H9 (cell line): Measurements from ENCODE around the gene HDAC3. TPM values are rescaled to one million over a fixed set of nuclear protein-coding genes. Genes with fewer than 3 reads are reported as not detected.

Experiments
- DNase-seq: peaks from one replicate; pipeline ENCODE4 v3.0.0-alpha.2; 2017
- H2AFZ ChIP-seq: one replicate; pipeline ENCODE4 v1.6.1; 2013; ENCODE audit warnings: mild to moderate bottlenecking, low read length, control low read depth, moderate library complexity
- H2AK5ac ChIP-seq: 2 replicates; pipeline ENCODE4 v1.6.1; 2013; ENCODE audit warnings: low read length, control low read depth, mixed read lengths; ENCODE audit not compliant: insufficient read length
- H2BK120ac ChIP-seq: one replicate; pipeline ENCODE4 v1.6.1; 2013; ENCODE audit warnings: low read depth, mild to moderate bottlenecking, low read length, control low read depth, inconsistent platforms; ENCODE audit not compliant: poor library complexity, severe bottlenecking
- H2BK12ac ChIP-seq: 2 replicates; pipeline ENCODE4 v1.6.1; 2013; ENCODE audit warnings: low read length, control low read depth, mixed read lengths, low read depth; ENCODE audit not compliant: insufficient read length
- H2BK15ac ChIP-seq: 2 replicates; pipeline ENCODE4 v1.6.1; 2013; ENCODE audit warnings: low read depth, low read length, control low read depth
- H2BK20ac ChIP-seq: one replicate; pipeline ENCODE4 v1.6.1; 2013; ENCODE audit warnings: low read depth, mild to moderate bottlenecking, low read length, control low read depth, inconsistent platforms; ENCODE audit not compliant: poor library complexity, severe bottlenecking
- H2BK5ac ChIP-seq: 2 replicates; pipeline ENCODE4 v1.6.1; 2013; ENCODE audit warnings: low read length, control low read depth, mixed read lengths; ENCODE audit not compliant: insufficient read length
- H3K14ac ChIP-seq: 2 replicates; pipeline ENCODE4 v1.6.1; 2013; ENCODE audit warnings: low read length, control low read depth; ENCODE audit not compliant: insufficient read depth
- H3K18ac ChIP-seq: 2 replicates; pipeline ENCODE4 v1.6.1; 2013; ENCODE audit warnings: low read depth, mild to moderate bottlenecking, mixed read lengths, low read length, control low read depth; ENCODE audit not compliant: insufficient read length
- H3K23ac ChIP-seq: 2 replicates; pipeline ENCODE4 v1.6.1; 2013; ENCODE audit warnings: low read length, control low read depth, mixed read lengths, low read depth; ENCODE audit not compliant: insufficient read length
- H3K23me2 ChIP-seq: 2 replicates; pipeline ENCODE4 v1.6.1; 2013; ENCODE audit warnings: low read depth, mild to moderate bottlenecking, mixed read lengths, low read length, control low read depth; ENCODE audit not compliant: insufficient read length, poor library complexity, severe bottlenecking
- H3K27ac ChIP-seq: 2 replicates; pipeline ENCODE4 v1.5.1; 2013; ENCODE audit warnings: low read length, control low read depth, mixed read lengths, low read depth; ENCODE audit not compliant: insufficient read length
- H3K27me3 ChIP-seq: 2 replicates; pipeline ENCODE4 v1.6.1; 2013; ENCODE audit warnings: low read length, control low read depth, inconsistent platforms; ENCODE audit not compliant: insufficient read depth
- H3K4ac ChIP-seq: 2 replicates; pipeline ENCODE4 v1.6.1; 2013; ENCODE audit warnings: low read depth, mild to moderate bottlenecking, control low read depth, inconsistent platforms, low read length, moderate library complexity
- H3K4me1 ChIP-seq: 2 replicates; pipeline ENCODE4 v1.6.1; 2013; ENCODE audit warnings: low read length, control low read depth, inconsistent platforms; ENCODE audit not compliant: insufficient read depth
- H3K4me2 ChIP-seq: 2 replicates; pipeline ENCODE4 v1.6.1; 2013; ENCODE audit warnings: low read length, control low read depth, mixed read lengths; ENCODE audit not compliant: insufficient read length, insufficient read depth
- H3K56ac ChIP-seq: 2 replicates; pipeline ENCODE4 v1.6.1; 2013; ENCODE audit warnings: low read depth, mild to moderate bottlenecking, mixed read lengths, low read length, control low read depth; ENCODE audit not compliant: insufficient read length
- H3K79me1 ChIP-seq: 2 replicates; pipeline ENCODE4 v1.6.1; 2013; ENCODE audit warnings: low read depth, mild to moderate bottlenecking, moderate library complexity, low read length, control low read depth, inconsistent platforms; ENCODE audit not compliant: insufficient read depth, poor library complexity, severe bottlenecking
- H3K79me2 ChIP-seq: 2 replicates; pipeline ENCODE4 v1.6.1; 2013; ENCODE audit warnings: low read length, control low read depth, inconsistent platforms; ENCODE audit not compliant: insufficient read depth
- H3K9ac ChIP-seq: 2 replicates; pipeline ENCODE4 v1.6.1; 2013; ENCODE audit warnings: low read length, control low read depth, mixed read lengths; ENCODE audit not compliant: insufficient read length; ENCODE audit errors: extremely low read depth
- H3K9me3 ChIP-seq: one replicate; pipeline ENCODE4 v1.6.1; 2013; ENCODE audit warnings: low read depth, low read length, inconsistent platforms; ENCODE audit not compliant: control insufficient read depth
- H3T11ph ChIP-seq: one replicate; pipeline ENCODE4 v1.6.1; 2013; ENCODE audit warnings: mild to moderate bottlenecking, low read length, control low read depth, inconsistent platforms
- H4K20me1 ChIP-seq: one replicate; pipeline ENCODE4 v1.6.1; 2013; ENCODE audit not compliant: control insufficient read depth, insufficient read length, insufficient read depth
- H4K5ac ChIP-seq: 2 replicates; pipeline ENCODE4 v1.6.1; 2013; ENCODE audit warnings: low read depth, mild to moderate bottlenecking, mixed read lengths, low read length, control low read depth; ENCODE audit not compliant: insufficient read length
- H4K8ac ChIP-seq: replicated peaks from 2 replicates; pipeline ENCODE4 v1.6.1; 2013; ENCODE audit warnings: low read length, control low read depth, mixed read lengths, low read depth; ENCODE audit not compliant: insufficient read length
- H4K91ac ChIP-seq: 2 replicates; pipeline ENCODE4 v1.6.1; 2013; ENCODE audit warnings: low read depth, mild to moderate bottlenecking, moderate library complexity, mixed read lengths, low read length, control low read depth; ENCODE audit not compliant: insufficient read length
- H3K27ac Mint-ChIP-seq, 3 experiments: 2 replicates in 2 of 3; 3 replicates in 1 of 3; pipeline ENCODE4 v1.8.0; 2020 to 2021; ENCODE audit warnings: mixed read lengths in 3 of 3, mild to moderate bottlenecking in 1 of 3, moderate library complexity in 1 of 3
- H3K27me3 Mint-ChIP-seq: 2 replicates; pipeline ENCODE4 v1.8.0; 2021; ENCODE audit warnings: low read depth, mild to moderate bottlenecking, moderate library complexity, mixed read lengths
- H3K36me3 Mint-ChIP-seq, 3 experiments: 2 replicates in 2 of 3; 3 replicates in 1 of 3; pipeline ENCODE4 v1.8.0; 2020 to 2021; ENCODE audit warnings: low read depth in 3 of 3, mixed read lengths in 3 of 3; ENCODE audit not compliant: insufficient read depth in 1 of 3
- H3K4me1 Mint-ChIP-seq, 2 experiments: 2 replicates each; pipeline ENCODE4 v1.8.0; 2020; ENCODE audit warnings: mixed read lengths in 2 of 2
- H3K4me3 Mint-ChIP-seq, 2 experiments: 2 replicates in 1 of 2; 3 replicates in 1 of 2; pipeline ENCODE4 v1.8.0; 2020 to 2021; ENCODE audit warnings: mild to moderate bottlenecking in 2 of 2, mixed read lengths in 2 of 2, moderate library complexity in 1 of 2
- H3K9me3 Mint-ChIP-seq, 2 experiments: 2 replicates in 1 of 2; 3 replicates in 1 of 2; pipeline ENCODE4 v1.8.0; 2020; ENCODE audit warnings: mild to moderate bottlenecking in 2 of 2, mixed read lengths in 2 of 2, moderate library complexity in 1 of 2
- CTCF ChIP-seq: fragments of 200-600 bp; sonication (generic); conservative IDR thresholded peaks from 3 replicates; pipeline ENCODE4 v1.8.0; 2021; ENCODE audit warnings: antibody characterized with exemption, mild to moderate bottlenecking
- WGBS: extraction: QIAGEN DNeasy Blood & Tissue Kit; methylation state at CpG from one replicate; pipeline ENCODE4 v1.1.7; 2013; ENCODE audit warnings: missing lambda C conversion rate, low lambda C conversion rate, mixed read lengths; ENCODE audit not compliant: insufficient read length; ENCODE audit errors: extremely low coverage; 5-methylcytosine and 5-hydroxymethylcytosine counted together
- total RNA-seq: library from RNA; stranded (reverse); gene quantifications from 2 replicates; pipeline ENCODE4 v1.2.1, GENCODE V29; 2021

HDAC3 gene
- total RNA-seq, 1 experiment from 2014 or later: 98.3 TPM

DNA sequence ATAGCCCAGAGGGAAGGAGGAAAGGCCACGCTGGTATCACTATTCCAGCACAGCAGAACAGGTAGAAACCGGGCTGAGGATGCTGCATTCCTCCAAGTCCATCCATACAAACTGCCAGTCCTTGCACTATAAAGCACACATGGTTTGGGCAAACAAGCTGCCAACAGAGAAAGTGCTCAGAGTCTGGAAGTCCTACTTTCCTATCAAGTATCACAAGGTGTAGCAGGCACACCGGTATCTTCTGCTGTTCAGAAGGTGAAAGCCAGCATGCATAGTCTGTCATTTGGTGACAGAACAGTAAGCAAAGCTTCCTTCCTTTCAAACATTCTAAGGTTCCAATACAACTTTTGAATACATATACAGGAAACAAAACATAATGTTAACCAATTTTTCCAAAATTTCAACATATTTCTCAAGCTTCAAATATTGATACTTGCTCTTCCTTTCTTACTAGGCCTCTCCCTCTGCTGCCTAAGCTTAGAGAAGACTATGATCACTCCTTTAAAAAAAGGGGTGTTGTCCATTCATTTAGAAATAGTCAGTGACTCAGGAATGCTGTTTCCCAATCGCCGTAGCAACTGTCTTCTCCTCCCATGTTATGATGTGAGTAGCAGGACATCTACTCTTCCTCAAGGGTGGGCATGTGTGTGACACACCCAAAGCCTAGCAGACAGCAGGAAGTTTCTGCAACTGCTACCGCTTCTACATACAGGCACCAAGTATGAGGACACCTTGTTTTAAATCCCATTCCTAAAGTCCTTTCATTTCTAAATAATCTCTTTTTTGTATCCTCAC lies 32.5 kb downstream of the HDAC3 start:
- Histone ChIP-seq H3K79me1 (no peaks in the 10 kb centered on the region), H3K9me3 (no peaks in the 10 kb centered on the region), H3K4me1 (peaks cover 2% of the 10 kb centered on the region; the same call in 1 of the 2 replicates), H2BK15ac (no peak overlapping the region), H3T11ph (no peak overlapping the region), H2BK12ac (no peak overlapping the region), H3K4ac (no peak overlapping the region), H2BK120ac (no peak overlapping the region), H3K56ac (no peak overlapping the region), H3K79me2 (peaks cover 17% of the 10 kb centered on the region; the same call in 1 of the 2 replicates), H3K23me2 (no peaks in the 10 kb centered on the region), H4K8ac (no peak overlapping the region), H2BK5ac (no peak overlapping the region), H3K14ac (no peak overlapping the region), H2AK5ac (no peak overlapping the region), H3K4me2 (no peak overlapping the region), H2BK20ac (no peak overlapping the region), H2AFZ (no peak overlapping the region), H3K9ac (no peak overlapping the region), H3K27me3 (no peaks in the 10 kb centered on the region), H3K27ac (no peak overlapping the region), H3K23ac (no peak overlapping the region), H4K5ac (no peak overlapping the region), H3K18ac (no peak overlapping the region), H4K20me1 (no peaks in the 10 kb centered on the region), H4K91ac (no peak overlapping the region)
- Mint-ChIP-seq H3K4me3 (no peak overlapping the region), H3K4me1 (peaks cover 6 to 11% of the 10 kb centered on the region in 2 experiments), H3K9me3 (no peaks in the 10 kb centered on the region), H3K27ac (peak overlapping the region in 2 of 3 experiments; percentile 36 to 73; a peak in 3 of 7 replicates), H3K36me3 (no peaks in the 10 kb centered on the region), H3K27me3 (no peaks in the 10 kb centered on the region)
- no peak for TF ChIP-seq CTCF
- no CpG with 5 or more reads among the region's 6 CpGs for WGBS
- DNase-seq: peak; percentile 32
